ENCODE measurements around the gene LRMDA.

DNA sequence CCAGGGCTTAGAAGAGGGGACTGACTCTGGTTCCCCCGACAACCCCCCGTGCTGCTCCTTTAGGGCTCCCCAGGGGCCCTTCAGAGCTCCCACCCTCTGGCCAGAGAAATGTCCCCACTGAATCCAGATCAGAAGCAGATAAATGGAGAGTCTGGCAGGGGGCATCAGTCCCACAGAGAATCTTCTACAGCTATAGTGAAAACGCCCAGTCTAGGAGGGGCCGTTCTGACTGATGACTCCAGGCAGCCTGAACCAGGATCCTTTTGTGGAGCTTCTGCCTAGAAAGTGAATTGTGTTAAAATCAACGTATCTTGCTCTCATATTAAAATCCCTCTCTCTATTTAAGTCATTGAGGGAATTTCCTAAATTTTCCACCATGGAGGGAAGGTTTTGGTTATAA, 471.4 kb downstream of the LRMDA start:
- TF ChIP-seq CTCF (IDR thresholded peaks at IDR 0.05; ENCODE audit: insufficient read depth, low read length, poor library complexity, severe bottlenecking) (no peak), EZH2phosphoT487 (conservative IDR thresholded peaks at IDR 0.05; ENCODE audit: low read length) (no peak)

All from SU-DHL-6 (cell line).